GM12801 (cell line): ENCODE data around the gene MPHOSPH8.

Experiments
- CTCF ChIP-seq: IDR thresholded peaks from one replicate; pipeline ENCODE4 v1.5.1; 2011; ENCODE audit warnings: control low read depth; ENCODE audit not compliant: insufficient read length; ENCODE audit errors: extremely low read depth

MPHOSPH8 gene

GRCh38 chr13:19663416-19663979 is 30.0 kb downstream of the MPHOSPH8 start:
- TF ChIP-seq CTCF: no peak

GRCh38 chr13:19664481-19665230 is 31.2 kb downstream of the MPHOSPH8 start:
- no peak for TF ChIP-seq CTCF

GRCh38 chr13:19665427-19665859 is 32.0 kb downstream of the MPHOSPH8 start:
- TF ChIP-seq CTCF: no peak

- no peak for TF ChIP-seq CTCF
These were observed 35.3 kb downstream of the MPHOSPH8 start for GRCh38 chr13:19668778-19669177.

GRCh38 chr13:19670147-19670546 is 36.7 kb downstream of the MPHOSPH8 start:
- no peak for TF ChIP-seq CTCF

GRCh38 chr13:19672990-19673389 is 39.5 kb downstream of the MPHOSPH8 start:
- no peak for TF ChIP-seq CTCF

- no peak for TF ChIP-seq CTCF
These were observed 40.3 kb downstream of the MPHOSPH8 start for GRCh38 chr13:19673473-19674430.
